ENCODE results near the gene SPRTN. TPM values are rescaled to one million over a fixed set of nuclear protein-coding genes. Genes with fewer than 3 reads are reported as not detected.
A peak's percentile ranks its signal among the peaks of the same experiment; 100 is the strongest.

SPRTN gene
- total RNA-seq, 4 donors from 2014 or later: 11.2 to 31.6 (median 20.9) TPM

DNA sequence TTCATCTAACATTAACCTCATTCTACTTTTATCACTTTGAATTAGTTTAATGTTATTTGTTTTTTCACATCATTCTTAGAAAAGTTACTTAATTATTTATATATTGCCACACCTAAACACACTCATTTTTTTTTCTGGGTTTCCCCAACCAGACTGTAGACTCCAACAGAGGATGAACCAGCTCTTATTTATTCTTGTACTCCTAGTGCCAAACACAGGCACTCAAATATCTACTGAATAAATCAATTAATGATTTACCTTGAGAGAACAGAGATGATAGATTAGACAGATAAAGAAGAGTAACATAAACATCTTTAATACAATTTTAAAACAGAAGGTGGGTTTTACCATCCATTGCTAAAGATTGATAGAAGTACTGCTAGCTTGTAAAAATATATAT, 48.4 kb downstream of the SPRTN start:
- TF ChIP-seq, protein P1, sequence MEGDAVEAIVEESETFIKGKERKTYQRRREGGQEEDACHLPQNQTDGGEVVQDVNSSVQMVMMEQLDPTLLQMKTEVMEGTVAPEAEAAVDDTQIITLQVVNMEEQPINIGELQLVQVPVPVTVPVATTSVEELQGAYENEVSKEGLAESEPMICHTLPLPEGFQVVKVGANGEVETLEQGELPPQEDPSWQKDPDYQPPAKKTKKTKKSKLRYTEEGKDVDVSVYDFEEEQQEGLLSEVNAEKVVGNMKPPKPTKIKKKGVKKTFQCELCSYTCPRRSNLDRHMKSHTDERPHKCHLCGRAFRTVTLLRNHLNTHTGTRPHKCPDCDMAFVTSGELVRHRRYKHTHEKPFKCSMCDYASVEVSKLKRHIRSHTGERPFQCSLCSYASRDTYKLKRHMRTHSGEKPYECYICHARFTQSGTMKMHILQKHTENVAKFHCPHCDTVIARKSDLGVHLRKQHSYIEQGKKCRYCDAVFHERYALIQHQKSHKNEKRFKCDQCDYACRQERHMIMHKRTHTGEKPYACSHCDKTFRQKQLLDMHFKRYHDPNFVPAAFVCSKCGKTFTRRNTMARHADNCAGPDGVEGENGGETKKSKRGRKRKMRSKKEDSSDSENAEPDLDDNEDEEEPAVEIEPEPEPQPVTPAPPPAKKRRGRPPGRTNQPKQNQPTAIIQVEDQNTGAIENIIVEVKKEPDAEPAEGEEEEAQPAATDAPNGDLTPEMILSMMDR (IDR thresholded peaks at IDR 0.05): no peak
- no peak for ATAC-seq (ENCODE audit: low FRiP score)
- no peak for DNase-seq (ENCODE audit: low spot score)

DNA sequence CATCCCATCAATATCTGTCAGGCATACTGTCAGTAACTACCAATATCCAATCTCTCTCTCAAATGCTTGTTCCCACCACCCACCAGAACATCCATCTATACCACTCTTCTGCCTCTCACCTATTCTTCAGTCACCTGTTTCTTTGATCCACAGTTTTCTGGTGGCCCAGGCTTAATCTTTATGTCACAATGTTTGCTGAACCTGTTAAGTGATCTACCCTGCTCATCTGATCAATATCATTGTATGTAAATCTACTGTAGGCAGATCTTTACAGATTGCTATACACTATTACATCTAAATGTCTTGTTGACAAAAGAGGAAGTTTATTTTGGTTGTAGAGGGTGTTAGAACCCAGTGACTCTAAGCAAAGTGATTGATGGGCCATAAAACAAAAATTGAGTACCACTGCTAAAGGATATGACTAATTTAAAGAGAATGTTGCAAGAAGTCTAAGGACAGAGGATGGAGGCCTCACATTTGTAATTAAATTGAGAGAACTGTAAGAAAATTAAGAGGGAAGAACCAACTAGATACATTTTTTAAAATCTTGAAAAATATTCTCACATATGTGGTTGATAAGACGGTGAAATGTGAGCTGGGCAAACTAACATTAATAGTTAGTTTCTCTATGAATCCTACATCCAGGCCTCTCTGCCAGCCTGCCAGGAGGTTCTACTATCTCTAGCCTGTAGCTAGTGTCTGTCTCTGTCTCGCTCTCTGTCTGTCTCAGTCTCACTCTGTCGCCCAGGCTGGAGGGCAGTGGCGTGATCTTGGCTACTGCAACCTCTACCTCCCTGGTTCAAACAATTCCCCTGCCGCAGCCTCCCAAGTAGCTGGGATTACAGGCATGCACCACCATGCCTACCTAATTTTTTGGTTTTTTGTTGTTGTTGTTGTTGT, 49.9 kb downstream of the SPRTN start:
- DNase-seq (ENCODE audit: low spot score) (no peak), ATAC-seq (ENCODE audit: low FRiP score) (no peak)
- TF ChIP-seq, protein P1 (IDR thresholded peaks at IDR 0.05): no peak

DNA sequence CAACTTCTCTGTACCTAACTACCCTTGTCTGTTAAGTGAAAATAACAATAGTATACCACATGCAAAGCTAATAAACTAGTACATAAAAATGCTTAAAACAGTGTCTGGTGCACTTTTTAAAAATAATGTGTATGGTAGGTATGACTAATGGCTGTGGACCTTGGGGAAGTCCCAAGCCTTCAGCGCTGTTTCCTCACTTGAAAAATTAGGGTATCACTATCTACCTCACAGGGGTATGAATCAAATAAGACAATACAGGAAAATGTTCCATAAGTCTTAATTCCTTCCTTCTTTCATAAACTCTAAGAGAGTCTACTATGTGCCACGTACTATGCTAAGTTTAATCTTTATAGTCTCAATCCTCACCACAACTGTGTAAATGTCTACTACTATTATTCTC, 52.0 kb downstream of the SPRTN start:
- ATAC-seq (ENCODE audit: low FRiP score): peak; percentile 74
- TF ChIP-seq, protein P1 (IDR thresholded peaks at IDR 0.05): no peak
- DNase-seq (ENCODE audit: low spot score): no peak

DNA sequence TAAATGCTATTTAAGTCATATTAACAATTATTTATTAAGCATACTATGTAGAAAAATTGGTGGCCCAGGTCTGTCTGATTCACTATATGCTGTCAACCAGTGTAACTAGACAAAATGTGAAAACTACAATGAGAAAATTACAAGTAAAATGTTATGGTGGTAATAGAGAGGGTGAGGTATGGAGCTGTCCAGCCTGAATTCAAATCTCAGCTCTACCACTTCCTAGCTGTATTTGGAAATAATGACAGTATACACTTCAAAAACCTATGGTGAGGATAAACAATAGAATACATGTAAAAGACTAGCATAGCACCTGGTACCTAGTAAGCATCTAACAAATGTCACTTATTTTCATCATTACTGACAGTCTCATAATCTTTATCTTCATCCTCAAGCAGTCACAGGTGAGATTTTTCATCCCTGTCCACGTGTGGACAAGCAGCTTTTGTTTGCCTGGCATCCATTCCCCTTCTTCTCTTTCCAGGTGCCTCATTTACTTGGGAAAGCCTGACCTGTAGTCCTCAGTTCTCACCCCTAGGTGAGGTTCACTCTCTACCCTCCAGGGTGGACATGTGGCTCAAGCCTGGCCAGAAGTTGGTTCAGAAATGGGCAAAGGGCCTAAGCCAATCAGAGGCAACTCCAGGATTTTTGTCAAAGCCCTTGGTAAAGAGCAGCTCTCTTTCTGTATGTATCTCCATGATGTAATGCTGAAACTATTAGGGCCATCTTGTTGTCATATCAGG, 54.5 kb downstream of the SPRTN start:
- ATAC-seq (ENCODE audit: low FRiP score): no peak
- no peak for DNase-seq (ENCODE audit: low spot score)
- TF ChIP-seq, protein P1 (IDR thresholded peaks at IDR 0.05): no peak

DNA sequence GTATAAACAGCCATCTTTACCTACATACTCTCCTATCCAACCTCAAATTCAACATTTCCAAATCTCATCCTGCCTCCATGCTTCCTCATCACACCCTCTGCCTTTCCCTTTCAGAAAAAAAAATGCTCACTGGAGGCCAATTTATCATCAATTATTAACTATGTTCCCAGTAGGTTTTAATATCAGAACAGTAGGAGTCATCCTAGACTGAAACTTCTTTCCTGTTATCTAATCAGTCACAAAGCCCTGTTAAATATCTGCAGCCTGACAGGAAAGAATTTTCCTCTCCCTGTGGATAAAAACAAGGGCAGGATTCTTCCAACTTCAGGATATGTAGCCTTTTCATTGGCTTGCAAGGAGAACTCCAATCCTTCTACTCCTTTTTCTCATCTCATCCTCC, 55.6 kb downstream of the SPRTN start:
- DNase-seq (ENCODE audit: low spot score): no peak
- TF ChIP-seq, protein P1 (IDR thresholded peaks at IDR 0.05): no peak
- ATAC-seq (ENCODE audit: low FRiP score): no peak

DNA sequence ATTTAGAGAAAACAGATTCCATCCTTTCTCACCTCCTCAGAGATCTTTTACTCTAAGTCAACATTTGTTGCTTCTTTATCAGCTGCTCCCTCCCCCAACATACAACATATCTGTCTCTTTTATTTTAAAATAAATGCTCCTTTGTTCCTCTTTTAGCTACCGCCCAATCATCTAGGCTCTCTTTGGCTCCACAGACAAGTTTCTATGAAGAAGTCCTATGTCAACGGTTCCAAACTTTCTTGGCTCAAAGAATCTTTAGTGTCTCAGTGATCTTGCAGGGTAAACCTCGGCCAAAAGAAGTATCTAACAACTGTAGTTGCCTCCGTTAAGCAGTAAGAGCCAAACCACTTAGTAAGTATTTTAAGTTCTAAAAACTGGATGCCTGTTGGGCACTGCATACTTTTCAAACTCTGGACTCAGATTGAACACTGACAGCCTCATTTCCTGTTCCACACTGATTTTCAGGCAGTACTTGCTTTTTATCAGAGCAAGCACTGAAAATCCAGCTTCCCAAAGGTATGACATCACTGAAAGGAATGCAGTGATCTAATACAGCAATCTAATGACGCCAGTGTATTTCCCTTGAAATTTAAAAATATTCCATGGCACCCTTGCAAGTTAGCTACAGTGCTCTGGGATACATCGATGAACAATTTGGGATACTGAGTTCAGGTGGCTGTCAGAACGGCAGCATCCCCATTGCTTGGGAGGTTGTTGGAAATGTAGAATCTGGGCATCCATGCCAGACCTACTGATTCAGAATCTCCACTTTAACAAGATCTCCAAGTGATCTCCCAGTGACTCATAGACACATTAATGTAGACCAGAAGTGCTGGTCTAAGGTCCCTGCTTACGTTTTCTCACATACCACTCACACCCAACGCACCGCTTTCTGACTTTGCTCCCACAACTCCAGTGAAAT, 57.2 kb downstream of the SPRTN start:
- ATAC-seq (ENCODE audit: low FRiP score) (peak; percentile 92), DNase-seq (ENCODE audit: low spot score) (no peak)
- TF ChIP-seq, protein P1 (IDR thresholded peaks at IDR 0.05): no peak
